GM18870 (cell line): Measurements from ENCODE around the gene FADS3.
"Not testable (repeated sequence)": the region's sequence is repeated elsewhere in the genome, so short reads cannot be mapped to it uniquely, and the experiment has no call there.

Source experiments
- ATAC-seq: cut with Tn5 transposase; IDR thresholded peaks from one replicate; pipeline ENCODE4 v1.9.1; 2021; ENCODE audit warnings: moderate library complexity; ENCODE audit not compliant: unreplicated experiment

The FADS3 gene

GRCh38 chr11:61882267-61882666 is 9.1 kb downstream of the FADS3 start:
- not testable (repeated sequence) for ATAC-seq

GRCh38 chr11:61881397-61881796 is 9.9 kb downstream of the FADS3 start:
- no peak for ATAC-seq

GRCh38 chr11:61880454-61880853 is 10.9 kb downstream of the FADS3 start:
- no peak for ATAC-seq

GRCh38 chr11:61880031-61880430 is 11.3 kb downstream of the FADS3 start:
- no peak for ATAC-seq

GRCh38 chr11:61879152-61879551 is 12.2 kb downstream of the FADS3 start:
- ATAC-seq = no peak

GRCh38 chr11:61875698-61876097 is 15.6 kb downstream of the FADS3 start:
- no peak for ATAC-seq

GRCh38 chr11:61874853-61875252 is 16.5 kb downstream of the FADS3 start:
- no peak for ATAC-seq

- no peak for ATAC-seq
Observed at GRCh38 chr11:61874377-61874809, 17.0 kb downstream of the FADS3 start.

GRCh38 chr11:61873588-61874376 is 17.6 kb downstream of the FADS3 start:
- ATAC-seq = no peak

GRCh38 chr11:61872935-61873565 is 18.3 kb downstream of the FADS3 start:
- no peak for ATAC-seq

GRCh38 chr11:61871158-61871597 is 20.2 kb downstream of the FADS3 start:
- ATAC-seq = no peak

GRCh38 chr11:61870541-61871031 is 20.8 kb downstream of the FADS3 start:
- no peak for ATAC-seq

GRCh38 chr11:61869708-61870451 is 21.5 kb downstream of the FADS3 start:
- no peak for ATAC-seq

GRCh38 chr11:61869429-61869707 is 22.0 kb downstream of the FADS3 start:
- ATAC-seq = no peak

- ATAC-seq = no peak
Observed at GRCh38 chr11:61868571-61869428, 22.5 kb downstream of the FADS3 start.

GRCh38 chr11:61866958-61867343 is 24.4 kb downstream of the FADS3 start:
- ATAC-seq = no peak

GRCh38 chr11:61866231-61866957 is 25.0 kb downstream of the FADS3 start:
- no peak for ATAC-seq

- no peak for ATAC-seq
Observed at GRCh38 chr11:61864814-61865775, 26.2 kb downstream of the FADS3 start.

GRCh38 chr11:61863548-61864081 is 27.7 kb downstream of the FADS3 start:
- ATAC-seq = no peak
